C4-2B (cell line): Measurements from ENCODE around the gene SPTB.

ENCODE experiments used
- H3K27ac ChIP-seq: fragments of 450-650 bp; 2 replicates; pipeline ENCODE4 v1.5.1; 2017
- ZFX ChIP-seq: fragments of 450-650 bp; IDR thresholded peaks from 2 replicates; pipeline ENCODE4 v1.6.1; 2017
- TF ChIP-seq, protein P1 (sequence below): fragments of 450-650 bp; conservative IDR thresholded peaks from 2 replicates; pipeline ENCODE4 v1.5.1; 2017; ENCODE audit warnings: mild to moderate bottlenecking

SPTB gene

DNA sequence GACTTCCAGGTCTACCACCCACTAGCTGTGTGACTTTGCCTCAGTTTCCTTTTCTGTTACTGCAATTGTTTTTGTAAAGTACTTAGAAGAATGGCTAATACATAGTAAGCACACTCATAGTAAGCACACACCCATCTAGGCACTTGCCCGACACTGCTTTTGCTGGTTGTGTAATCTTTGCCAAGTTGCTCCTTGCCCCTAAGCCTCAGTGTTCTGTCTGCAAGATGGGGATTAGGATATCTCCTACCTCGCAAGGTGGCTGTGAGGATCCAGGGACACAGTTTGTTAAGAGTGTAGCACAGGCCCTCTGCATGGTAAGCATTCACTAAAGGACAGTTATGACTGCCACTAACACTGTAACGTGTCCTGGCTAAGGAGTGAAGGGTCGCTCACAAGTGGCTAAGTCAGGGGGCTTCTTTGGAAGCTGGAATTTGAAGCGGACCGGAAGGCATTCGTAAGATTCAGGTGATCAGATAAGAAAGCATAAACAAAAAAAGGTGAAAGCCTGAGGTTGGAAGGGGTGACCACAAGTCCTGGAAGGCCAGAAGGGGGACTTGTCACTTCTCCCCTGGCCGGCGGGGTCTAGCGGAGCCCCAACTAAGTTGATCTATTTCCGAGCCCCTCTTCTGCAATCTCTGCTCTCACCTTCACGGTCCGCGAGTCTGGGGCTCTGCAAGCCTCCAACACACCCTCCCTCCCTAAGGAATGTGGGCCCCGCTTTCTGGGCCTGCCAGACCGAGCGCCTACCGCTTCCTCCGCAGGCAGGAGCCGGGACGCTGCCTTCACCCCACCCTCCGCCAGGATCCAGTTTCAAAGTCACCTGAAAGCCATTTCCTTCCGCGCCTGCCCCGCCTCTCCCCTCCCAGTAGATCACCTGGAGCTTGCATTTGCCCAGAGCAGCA lies 177.0 kb downstream of the SPTB start:
- TF ChIP-seq ZFX: no peak
- TF ChIP-seq, protein P1, sequence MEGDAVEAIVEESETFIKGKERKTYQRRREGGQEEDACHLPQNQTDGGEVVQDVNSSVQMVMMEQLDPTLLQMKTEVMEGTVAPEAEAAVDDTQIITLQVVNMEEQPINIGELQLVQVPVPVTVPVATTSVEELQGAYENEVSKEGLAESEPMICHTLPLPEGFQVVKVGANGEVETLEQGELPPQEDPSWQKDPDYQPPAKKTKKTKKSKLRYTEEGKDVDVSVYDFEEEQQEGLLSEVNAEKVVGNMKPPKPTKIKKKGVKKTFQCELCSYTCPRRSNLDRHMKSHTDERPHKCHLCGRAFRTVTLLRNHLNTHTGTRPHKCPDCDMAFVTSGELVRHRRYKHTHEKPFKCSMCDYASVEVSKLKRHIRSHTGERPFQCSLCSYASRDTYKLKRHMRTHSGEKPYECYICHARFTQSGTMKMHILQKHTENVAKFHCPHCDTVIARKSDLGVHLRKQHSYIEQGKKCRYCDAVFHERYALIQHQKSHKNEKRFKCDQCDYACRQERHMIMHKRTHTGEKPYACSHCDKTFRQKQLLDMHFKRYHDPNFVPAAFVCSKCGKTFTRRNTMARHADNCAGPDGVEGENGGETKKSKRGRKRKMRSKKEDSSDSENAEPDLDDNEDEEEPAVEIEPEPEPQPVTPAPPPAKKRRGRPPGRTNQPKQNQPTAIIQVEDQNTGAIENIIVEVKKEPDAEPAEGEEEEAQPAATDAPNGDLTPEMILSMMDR: no peak
- H3K27ac ChIP-seq: no peak overlapping the region

DNA sequence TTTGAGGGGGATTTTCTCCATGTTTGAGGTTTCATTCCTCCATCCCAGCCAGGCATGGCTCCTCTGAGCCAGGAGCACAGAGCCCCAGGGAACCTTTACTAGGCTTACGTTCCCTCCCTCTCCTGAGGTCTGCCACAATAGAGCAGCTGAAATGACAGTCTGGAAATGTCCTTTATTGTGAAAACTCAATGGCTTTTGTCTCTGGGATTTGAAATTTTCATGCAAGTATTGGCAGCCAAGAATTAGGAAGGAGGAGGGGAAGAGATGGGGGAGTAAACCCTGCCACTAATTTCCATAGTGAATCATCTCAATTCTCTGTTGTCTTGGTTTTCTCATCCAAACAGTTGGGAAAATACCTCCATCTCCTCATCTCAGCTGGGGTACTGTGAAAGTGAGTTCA lies 178.0 kb downstream of the SPTB start:
- no peak overlapping the region for H3K27ac ChIP-seq
- TF ChIP-seq, protein P1: no peak
- no peak for TF ChIP-seq ZFX

DNA sequence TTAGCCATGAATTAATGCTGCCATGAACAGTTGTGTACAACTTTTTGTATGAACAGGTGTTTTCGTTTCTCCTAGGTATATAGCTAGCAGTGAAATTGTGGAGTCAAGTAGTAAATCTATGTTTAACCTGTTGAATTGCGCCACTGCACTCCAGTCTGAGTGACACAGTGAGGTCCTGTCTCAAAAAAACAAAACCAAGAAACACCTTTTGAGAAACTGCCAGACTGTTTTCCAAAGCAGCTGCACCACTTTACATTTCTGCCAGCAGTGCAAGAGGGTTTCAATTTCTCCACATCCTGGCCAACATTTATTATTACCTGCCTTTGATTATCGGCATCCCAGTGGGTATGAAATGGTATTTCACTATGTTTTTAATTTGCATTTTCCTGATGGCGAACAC lies 178.8 kb downstream of the SPTB start:
- H3K27ac ChIP-seq: no peak overlapping the region
- TF ChIP-seq ZFX: no peak
- TF ChIP-seq, protein P1: no peak

DNA sequence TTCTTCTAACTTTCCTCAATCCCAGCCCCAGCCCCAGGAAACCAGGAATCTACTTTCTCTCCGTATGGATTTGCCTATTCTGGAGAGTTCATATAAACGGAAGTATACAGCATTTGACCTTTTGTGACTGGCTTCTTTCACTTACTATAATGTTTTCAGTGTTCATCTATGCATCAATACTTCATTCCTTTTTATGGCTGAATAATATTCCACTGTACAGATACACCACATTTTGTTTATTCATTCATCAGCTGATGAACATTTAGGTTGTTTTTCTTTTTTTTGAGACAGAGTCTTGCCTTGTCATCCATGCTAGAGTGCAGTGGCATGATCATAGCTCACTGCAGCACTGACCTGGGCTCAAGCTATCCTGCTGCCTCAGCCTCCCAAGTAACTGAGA lies 179.4 kb downstream of the SPTB start:
- H3K27ac ChIP-seq: no peak overlapping the region
- no peak for TF ChIP-seq ZFX
- TF ChIP-seq, protein P1: no peak

DNA sequence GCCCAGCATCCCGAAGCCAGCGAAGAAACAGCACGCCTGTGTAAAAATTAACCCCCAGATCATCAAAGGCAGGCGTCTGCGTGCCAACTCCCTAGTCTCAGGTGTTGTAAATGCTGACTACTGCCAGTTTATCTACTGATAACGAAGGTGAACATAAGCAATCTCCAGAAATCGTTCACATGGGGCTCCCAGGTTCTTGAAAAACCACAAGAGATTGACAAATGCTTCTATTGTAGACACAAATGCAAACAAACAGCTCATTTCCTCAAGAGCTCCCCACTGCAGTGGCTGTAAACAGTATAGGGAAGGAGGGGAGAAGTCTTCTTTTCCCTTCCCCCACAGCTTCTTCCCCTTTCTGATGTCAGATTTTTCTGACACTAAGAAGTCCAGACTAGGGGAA lies 180.8 kb downstream of the SPTB start:
- TF ChIP-seq, protein P1: no peak
- TF ChIP-seq ZFX: no peak
- H3K27ac ChIP-seq: no peak overlapping the region

DNA sequence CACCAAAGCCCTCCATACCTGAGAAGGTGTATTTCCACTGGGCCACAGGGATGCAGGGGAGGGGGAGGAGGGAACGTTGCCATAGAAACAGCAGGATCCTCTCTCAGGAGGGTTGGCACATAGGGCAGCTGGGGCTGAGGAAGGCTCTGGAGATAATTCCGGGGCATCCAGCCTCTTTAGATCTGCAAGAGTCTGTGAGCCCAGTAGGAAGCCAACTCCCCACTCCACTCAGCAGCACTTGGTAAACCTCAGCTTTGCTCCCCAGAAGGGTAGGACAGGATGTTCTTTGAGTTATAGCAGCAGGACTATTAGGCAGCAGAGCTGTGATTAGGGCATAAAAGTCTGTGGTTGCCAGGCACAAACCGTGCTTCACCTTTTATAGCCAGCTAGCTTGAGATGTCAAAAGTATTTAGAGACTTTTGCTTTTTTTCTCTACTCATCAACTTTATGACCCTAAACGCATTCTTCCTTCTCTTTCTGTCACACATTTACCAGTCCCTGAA lies 183.3 kb downstream of the SPTB start:
- TF ChIP-seq ZFX: no peak
- TF ChIP-seq, protein P1: no peak
- H3K27ac ChIP-seq: no peak overlapping the region
